ENCODE measurements around the gene TAF1A.
"Not testable (repeated sequence)": the region's sequence is repeated elsewhere in the genome, so short reads cannot be mapped to it uniquely, and the experiment has no call there.

TAF1A gene

GRCh38 chr1:222618001-222618879 is 28.5 kb upstream of the TAF1A start, which contains the start of gene MIA3:
Gene MIA3 (plus strand): TSS chr1:222618097. CDS start chr1:222618111, 14 bp downstream.
- Histone ChIP-seq H3K4me1 (ENCODE audit: control insufficient read depth, insufficient read depth, low read length) (peaks cover 9% of the 10 kb centered on the region), H3K9ac (ENCODE audit: low read length) (peak within 1 kb of the TSS; percentile 7), H3K36me3 (ENCODE audit: control insufficient read depth, insufficient read depth, low read length) (no peaks in the 10 kb centered on the region), H3K27me3 (ENCODE audit: control insufficient read depth, insufficient read depth, low read length) (no peaks in the 10 kb centered on the region), H3K27ac (ENCODE audit: low read depth, low read length) (peak within 1 kb of the TSS; percentile 75), H3K4me3 (ENCODE audit: low read length) (peak within 1 kb of the TSS; percentile 89)

GRCh38 chr1:222617367-222617951 is 27.7 kb upstream of the TAF1A start:
- peak overlapping the region; percentile 72 for H3K4me3 ChIP-seq (ENCODE audit: low read length)
- H3K27ac ChIP-seq (ENCODE audit: low read depth, low read length): peak overlapping the region; percentile 58
- no peaks in the 10 kb centered on the region for H3K27me3 ChIP-seq (ENCODE audit: control insufficient read depth, insufficient read depth, low read length)
- no peaks in the 10 kb centered on the region for H3K36me3 ChIP-seq (ENCODE audit: control insufficient read depth, insufficient read depth, low read length)
- peaks cover 9% of the 10 kb centered on the region for H3K4me1 ChIP-seq (ENCODE audit: control insufficient read depth, insufficient read depth, low read length)
- no peak overlapping the region for H3K9ac ChIP-seq (ENCODE audit: low read length)

GRCh38 chr1:222616525-222616924 is 26.8 kb upstream of the TAF1A start:
- Histone ChIP-seq H3K4me3 (ENCODE audit: low read length) (no peak overlapping the region), H3K27me3 (ENCODE audit: control insufficient read depth, insufficient read depth, low read length) (no peaks in the 10 kb centered on the region), H3K27ac (ENCODE audit: low read depth, low read length) (peak overlapping the region; percentile 58), H3K4me1 (ENCODE audit: control insufficient read depth, insufficient read depth, low read length) (peaks cover 9% of the 10 kb centered on the region), H3K9ac (ENCODE audit: low read length) (no peak overlapping the region), H3K36me3 (ENCODE audit: control insufficient read depth, insufficient read depth, low read length) (no peaks in the 10 kb centered on the region)

- no peaks in the 10 kb centered on the region for H3K27me3 ChIP-seq (ENCODE audit: control insufficient read depth, insufficient read depth, low read length)
- no peaks in the 10 kb centered on the region for H3K4me1 ChIP-seq (ENCODE audit: control insufficient read depth, insufficient read depth, low read length)
- no peak overlapping the region for H3K4me3 ChIP-seq (ENCODE audit: low read length)
- no peak overlapping the region for H3K27ac ChIP-seq (ENCODE audit: low read depth, low read length)
- H3K9ac ChIP-seq (ENCODE audit: low read length): no peak overlapping the region
- H3K36me3 ChIP-seq (ENCODE audit: control insufficient read depth, insufficient read depth, low read length): no peaks in the 10 kb centered on the region
These were observed 23.9 kb upstream of the TAF1A start for GRCh38 chr1:222613627-222614026.

GRCh38 chr1:222610728-222611127 is 21.0 kb upstream of the TAF1A start:
- Histone ChIP-seq H3K27me3 (ENCODE audit: control insufficient read depth, insufficient read depth, low read length) (no peaks in the 10 kb centered on the region), H3K36me3 (ENCODE audit: control insufficient read depth, insufficient read depth, low read length) (no peaks in the 10 kb centered on the region), H3K4me3 (ENCODE audit: low read length) (no peak overlapping the region), H3K27ac (ENCODE audit: low read depth, low read length) (no peak overlapping the region), H3K4me1 (ENCODE audit: control insufficient read depth, insufficient read depth, low read length) (no peaks in the 10 kb centered on the region), H3K9ac (ENCODE audit: low read length) (no peak overlapping the region)

- H3K27me3 ChIP-seq (ENCODE audit: control insufficient read depth, insufficient read depth, low read length); H3K9ac ChIP-seq (ENCODE audit: low read length); H3K27ac ChIP-seq (ENCODE audit: low read depth, low read length); H3K4me3 ChIP-seq (ENCODE audit: low read length); H3K36me3 ChIP-seq (ENCODE audit: control insufficient read depth, insufficient read depth, low read length); H3K4me1 ChIP-seq (ENCODE audit: control insufficient read depth, insufficient read depth, low read length): not testable (repeated sequence)
These were observed 19.4 kb upstream of the TAF1A start for GRCh38 chr1:222609111-222609510.

- Histone ChIP-seq H3K36me3 (ENCODE audit: control insufficient read depth, insufficient read depth, low read length) (no peaks in the 10 kb centered on the region), H3K4me3 (ENCODE audit: low read length) (no peak overlapping the region), H3K4me1 (ENCODE audit: control insufficient read depth, insufficient read depth, low read length) (no peaks in the 10 kb centered on the region), H3K9ac (ENCODE audit: low read length) (no peak overlapping the region), H3K27ac (ENCODE audit: low read depth, low read length) (no peak overlapping the region), H3K27me3 (ENCODE audit: control insufficient read depth, insufficient read depth, low read length) (no peaks in the 10 kb centered on the region)
These were observed 17.0 kb upstream of the TAF1A start for GRCh38 chr1:222606757-222607156.

- H3K4me3 ChIP-seq (ENCODE audit: low read length): no peak overlapping the region
- H3K4me1 ChIP-seq (ENCODE audit: control insufficient read depth, insufficient read depth, low read length): no peaks in the 10 kb centered on the region
- no peak overlapping the region for H3K9ac ChIP-seq (ENCODE audit: low read length)
- no peaks in the 10 kb centered on the region for H3K27me3 ChIP-seq (ENCODE audit: control insufficient read depth, insufficient read depth, low read length)
- H3K27ac ChIP-seq (ENCODE audit: low read depth, low read length): no peak overlapping the region
- H3K36me3 ChIP-seq (ENCODE audit: control insufficient read depth, insufficient read depth, low read length): no peaks in the 10 kb centered on the region
These were observed 11.5 kb upstream of the TAF1A start for GRCh38 chr1:222601257-222601656.

GRCh38 chr1:222600281-222600680 is 10.5 kb upstream of the TAF1A start:
- Histone ChIP-seq H3K36me3 (ENCODE audit: control insufficient read depth, insufficient read depth, low read length) (no peaks in the 10 kb centered on the region), H3K4me1 (ENCODE audit: control insufficient read depth, insufficient read depth, low read length) (no peaks in the 10 kb centered on the region), H3K9ac (ENCODE audit: low read length) (no peak overlapping the region), H3K4me3 (ENCODE audit: low read length) (no peak overlapping the region), H3K27ac (ENCODE audit: low read depth, low read length) (no peak overlapping the region), H3K27me3 (ENCODE audit: control insufficient read depth, insufficient read depth, low read length) (no peaks in the 10 kb centered on the region)

- Histone ChIP-seq H3K27ac (ENCODE audit: low read depth, low read length) (no peak overlapping the region), H3K4me3 (ENCODE audit: low read length) (no peak overlapping the region), H3K9ac (ENCODE audit: low read length) (no peak overlapping the region), H3K36me3 (ENCODE audit: control insufficient read depth, insufficient read depth, low read length) (no peaks in the 10 kb centered on the region), H3K4me1 (ENCODE audit: control insufficient read depth, insufficient read depth, low read length) (no peaks in the 10 kb centered on the region), H3K27me3 (ENCODE audit: control insufficient read depth, insufficient read depth, low read length) (no peaks in the 10 kb centered on the region)
These were observed 7.0 kb upstream of the TAF1A start for GRCh38 chr1:222596696-222597095.

GRCh38 chr1:222594789-222595188 is 5.1 kb upstream of the TAF1A start:
- Histone ChIP-seq H3K9ac (ENCODE audit: low read length) (no peak overlapping the region), H3K36me3 (ENCODE audit: control insufficient read depth, insufficient read depth, low read length) (no peaks in the 10 kb centered on the region), H3K4me3 (ENCODE audit: low read length) (no peak overlapping the region), H3K27me3 (ENCODE audit: control insufficient read depth, insufficient read depth, low read length) (no peaks in the 10 kb centered on the region), H3K27ac (ENCODE audit: low read depth, low read length) (no peak overlapping the region), H3K4me1 (ENCODE audit: control insufficient read depth, insufficient read depth, low read length) (peaks cover 6% of the 10 kb centered on the region)

GRCh38 chr1:222592171-222592570 is 2.4 kb upstream of the TAF1A start:
- Histone ChIP-seq H3K27ac (ENCODE audit: low read depth, low read length) (no peak overlapping the region), H3K9ac (ENCODE audit: low read length) (no peak overlapping the region), H3K36me3 (ENCODE audit: control insufficient read depth, insufficient read depth, low read length) (no peaks in the 10 kb centered on the region), H3K4me1 (ENCODE audit: control insufficient read depth, insufficient read depth, low read length) (peaks cover 10% of the 10 kb centered on the region), H3K27me3 (ENCODE audit: control insufficient read depth, insufficient read depth, low read length) (no peaks in the 10 kb centered on the region), H3K4me3 (ENCODE audit: low read length) (no peak overlapping the region)

- Histone ChIP-seq H3K27me3 (ENCODE audit: control insufficient read depth, insufficient read depth, low read length) (no peaks in the 10 kb centered on the region), H3K9ac (ENCODE audit: low read length) (no peak overlapping the region), H3K36me3 (ENCODE audit: control insufficient read depth, insufficient read depth, low read length) (no peaks in the 10 kb centered on the region), H3K4me3 (ENCODE audit: low read length) (no peak overlapping the region), H3K4me1 (ENCODE audit: control insufficient read depth, insufficient read depth, low read length) (peaks cover 10% of the 10 kb centered on the region), H3K27ac (ENCODE audit: low read depth, low read length) (no peak overlapping the region)
These were observed 1.6 kb downstream of the TAF1A start for GRCh38 chr1:222588135-222588534.
